Activated CD8-positive, alpha-beta T cell treated with anti-CD3 and anti-CD28 coated beads for 36 hours (primary cell): Measurements from ENCODE around the gene NEDD4L. TPM values are rescaled to one million over a fixed set of nuclear protein-coding genes. Genes with fewer than 3 reads are reported as not detected.

Experiments
- ATAC-seq: fragments of 200-7000 bp; cut with Tn5 transposase; one replicate; pipeline ENCODE4 v1.10.0; 2021; ENCODE audit warnings: mild to moderate bottlenecking, moderate library complexity
- CTCF ChIA-PET: fragments of 350-600 bp; sonication (Branson Sonifier 250); formaldehyde crosslinking; loops from one replicate; lab custom pipeline; 2021; ENCODE audit warnings: antibody characterized with exemption; lab: Charles Lee
- POLR2A ChIA-PET: fragments of 350-600 bp; sonication (Branson Sonifier 250); formaldehyde crosslinking; loops from one replicate; lab custom pipeline; 2021; ENCODE audit warnings: antibody characterized with exemption; lab: Charles Lee
- DNase-seq: peaks from one replicate; pipeline ENCODE4 v3.0.0-alpha.2; 2020
- H3K27ac Mint-ChIP-seq: one replicate; pipeline ENCODE4 v1.8.0; 2021; ENCODE audit warnings: mild to moderate bottlenecking, mixed read lengths
- H3K27me3 Mint-ChIP-seq: one replicate; pipeline ENCODE4 v1.8.0; 2021; ENCODE audit warnings: mixed read lengths
- H3K36me3 Mint-ChIP-seq: one replicate; pipeline ENCODE4 v1.8.0; 2021; ENCODE audit warnings: low read depth, mixed read lengths
- H3K4me1 Mint-ChIP-seq: one replicate; pipeline ENCODE4 v1.8.0; 2021; ENCODE audit warnings: low read depth, mixed read lengths
- H3K4me3 Mint-ChIP-seq: one replicate; pipeline ENCODE4 v1.8.0; 2021; ENCODE audit warnings: mild to moderate bottlenecking, moderate library complexity, mixed read lengths
- H3K9me3 Mint-ChIP-seq: one replicate; pipeline ENCODE4 v1.8.0; 2021; ENCODE audit warnings: mixed read lengths
- intact Hi-C: fragments of 100-400 bp; cut with micrococcal nuclease; formaldehyde crosslinking; loops from one replicate; pipeline ENCODE4 v1.10.0; 2022
- total RNA-seq, 2 experiments: library from RNA; stranded (reverse); gene quantifications; one replicate each; pipeline ENCODE4 v1.2.3, GENCODE V29; 2021
- TF ChIP-seq, protein P1 (sequence below): fragments of 200-600 bp; IDR thresholded peaks from one replicate; pipeline ENCODE4 v1.8.0; 2022; ENCODE audit warnings: antibody characterized with exemption, mild to moderate bottlenecking

NEDD4L gene
- total RNA-seq, 2 experiments from 2014 or later, result 7.5 to 8.5 TPM

DNA sequence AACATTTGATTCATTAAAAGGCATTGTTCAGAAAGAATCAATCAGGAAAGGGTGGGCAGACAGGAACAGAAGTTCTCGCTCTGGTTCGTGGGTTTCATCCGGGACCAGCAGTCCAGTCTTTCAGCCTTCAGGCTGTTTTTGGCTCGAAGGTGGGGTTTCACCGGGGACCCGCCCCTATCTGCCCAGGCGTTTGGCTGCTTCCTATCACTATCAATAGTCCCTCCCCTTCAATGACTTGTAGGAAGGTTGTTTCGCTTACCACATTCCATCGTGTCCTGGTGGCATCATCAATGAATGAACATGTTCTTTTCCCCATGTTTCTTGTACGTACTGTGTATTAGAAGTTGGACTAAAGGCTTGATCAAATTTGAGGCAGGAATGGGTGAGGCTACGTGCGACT is 130.3 kb downstream of the NEDD4L start:
- Mint-ChIP-seq H3K4me3 (no peak overlapping the region), H3K27me3 (peaks cover 1% of the 10 kb centered on the region), H3K27ac (no peak overlapping the region), H3K9me3 (no peaks in the 10 kb centered on the region), H3K36me3 (no peaks in the 10 kb centered on the region), H3K4me1 (no peaks in the 10 kb centered on the region)
- POLR2A ChIA-PET, result no interaction called here
- ATAC-seq (no peak), DNase-seq (no peak)
- CTCF ChIA-PET, result interaction anchor here (1.9 to 2.7 kb wide), 2 partner anchors 7 to 19 kb away, joined by 4 to 15 read pairs; no protein-coding TSS in a partner anchor
- intact Hi-C loops, result no loop called here
- TF ChIP-seq, protein P1, sequence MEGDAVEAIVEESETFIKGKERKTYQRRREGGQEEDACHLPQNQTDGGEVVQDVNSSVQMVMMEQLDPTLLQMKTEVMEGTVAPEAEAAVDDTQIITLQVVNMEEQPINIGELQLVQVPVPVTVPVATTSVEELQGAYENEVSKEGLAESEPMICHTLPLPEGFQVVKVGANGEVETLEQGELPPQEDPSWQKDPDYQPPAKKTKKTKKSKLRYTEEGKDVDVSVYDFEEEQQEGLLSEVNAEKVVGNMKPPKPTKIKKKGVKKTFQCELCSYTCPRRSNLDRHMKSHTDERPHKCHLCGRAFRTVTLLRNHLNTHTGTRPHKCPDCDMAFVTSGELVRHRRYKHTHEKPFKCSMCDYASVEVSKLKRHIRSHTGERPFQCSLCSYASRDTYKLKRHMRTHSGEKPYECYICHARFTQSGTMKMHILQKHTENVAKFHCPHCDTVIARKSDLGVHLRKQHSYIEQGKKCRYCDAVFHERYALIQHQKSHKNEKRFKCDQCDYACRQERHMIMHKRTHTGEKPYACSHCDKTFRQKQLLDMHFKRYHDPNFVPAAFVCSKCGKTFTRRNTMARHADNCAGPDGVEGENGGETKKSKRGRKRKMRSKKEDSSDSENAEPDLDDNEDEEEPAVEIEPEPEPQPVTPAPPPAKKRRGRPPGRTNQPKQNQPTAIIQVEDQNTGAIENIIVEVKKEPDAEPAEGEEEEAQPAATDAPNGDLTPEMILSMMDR, result no peak

DNA sequence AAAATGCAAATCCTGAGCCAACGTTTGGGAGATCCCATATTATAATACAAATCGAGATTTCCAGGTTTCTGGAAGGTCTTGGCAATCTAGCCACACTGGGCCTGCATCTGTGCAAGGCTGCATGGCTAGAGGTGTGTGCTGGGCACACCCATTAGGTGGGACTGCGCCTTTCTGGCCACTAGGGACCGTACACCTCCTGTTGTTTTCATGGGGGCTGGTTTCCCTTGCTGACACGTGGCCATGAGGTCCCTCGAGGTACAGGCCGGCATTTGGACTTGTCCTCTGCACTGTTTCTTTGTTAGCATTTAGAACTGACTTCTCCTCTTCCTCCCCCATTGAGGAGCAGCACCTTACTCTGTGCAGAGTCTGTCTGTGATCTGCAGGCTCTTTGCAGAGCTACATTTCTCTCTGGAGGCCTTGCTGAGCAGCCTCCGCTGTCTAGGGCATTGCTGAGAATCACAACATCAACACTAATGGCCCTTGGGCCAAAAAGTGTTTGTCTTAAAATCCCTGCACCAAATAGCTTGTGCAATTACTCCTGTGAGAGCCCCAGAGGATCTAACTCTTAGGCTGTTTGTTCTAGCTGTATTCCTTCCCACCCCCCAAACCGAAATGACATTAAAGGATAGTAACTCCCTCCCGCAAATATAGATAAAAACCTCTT is 131.2 kb downstream of the NEDD4L start:
- ChIA-PET POLR2A (no interaction called here), CTCF (interaction anchor here (1.0 to 1.9 kb wide), 2 partner anchors 18 to 293 kb away, joined by 3 to 4 read pairs; no protein-coding TSS in a partner anchor)
- DNase-seq (no peak), ATAC-seq (no peak)
- intact Hi-C loops, result no loop called here
- H3K9me3 Mint-ChIP-seq, result no peaks in the 10 kb centered on the region
- peaks cover 1% of the 10 kb centered on the region for H3K27me3 Mint-ChIP-seq
- H3K4me1 Mint-ChIP-seq, result no peaks in the 10 kb centered on the region
- no peak overlapping the region for H3K27ac Mint-ChIP-seq
- H3K36me3 Mint-ChIP-seq, result no peaks in the 10 kb centered on the region
- TF ChIP-seq, protein P1, result no peak
- H3K4me3 Mint-ChIP-seq, result no peak overlapping the region

DNA sequence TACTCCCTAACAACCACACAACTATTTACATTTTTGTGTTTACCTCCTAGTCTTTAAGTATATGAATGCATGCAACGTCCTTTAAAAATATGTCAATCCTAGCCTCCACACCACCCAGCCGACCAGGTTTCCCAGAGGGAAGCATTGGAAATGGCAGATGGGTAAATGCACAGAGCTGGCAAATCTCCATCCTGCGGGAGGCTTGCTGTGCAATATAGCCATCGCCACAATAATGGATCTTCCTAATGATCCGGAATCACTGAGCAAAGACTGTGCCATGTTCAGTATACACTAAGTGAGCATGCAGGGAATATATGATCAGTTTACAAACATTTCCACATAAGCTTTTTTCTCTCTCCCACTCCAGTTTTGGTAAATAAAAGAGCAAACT is 131.8 kb downstream of the NEDD4L start:
- ChIA-PET CTCF (interaction anchor here (1.9 kb wide), 1 partner anchor 17 kb away, joined by 4 read pairs; no protein-coding TSS in a partner anchor), POLR2A (no interaction called here)
- no peak overlapping the region for H3K4me3 Mint-ChIP-seq
- no peaks in the 10 kb centered on the region for H3K9me3 Mint-ChIP-seq
- no peaks in the 10 kb centered on the region for H3K36me3 Mint-ChIP-seq
- no peaks in the 10 kb centered on the region for H3K4me1 Mint-ChIP-seq
- ATAC-seq, result no peak
- TF ChIP-seq, protein P1, result no peak
- no peak for DNase-seq
- intact Hi-C loops, result no loop called here
- no peak overlapping the region for H3K27ac Mint-ChIP-seq
- H3K27me3 Mint-ChIP-seq, result peaks cover 2% of the 10 kb centered on the region

DNA sequence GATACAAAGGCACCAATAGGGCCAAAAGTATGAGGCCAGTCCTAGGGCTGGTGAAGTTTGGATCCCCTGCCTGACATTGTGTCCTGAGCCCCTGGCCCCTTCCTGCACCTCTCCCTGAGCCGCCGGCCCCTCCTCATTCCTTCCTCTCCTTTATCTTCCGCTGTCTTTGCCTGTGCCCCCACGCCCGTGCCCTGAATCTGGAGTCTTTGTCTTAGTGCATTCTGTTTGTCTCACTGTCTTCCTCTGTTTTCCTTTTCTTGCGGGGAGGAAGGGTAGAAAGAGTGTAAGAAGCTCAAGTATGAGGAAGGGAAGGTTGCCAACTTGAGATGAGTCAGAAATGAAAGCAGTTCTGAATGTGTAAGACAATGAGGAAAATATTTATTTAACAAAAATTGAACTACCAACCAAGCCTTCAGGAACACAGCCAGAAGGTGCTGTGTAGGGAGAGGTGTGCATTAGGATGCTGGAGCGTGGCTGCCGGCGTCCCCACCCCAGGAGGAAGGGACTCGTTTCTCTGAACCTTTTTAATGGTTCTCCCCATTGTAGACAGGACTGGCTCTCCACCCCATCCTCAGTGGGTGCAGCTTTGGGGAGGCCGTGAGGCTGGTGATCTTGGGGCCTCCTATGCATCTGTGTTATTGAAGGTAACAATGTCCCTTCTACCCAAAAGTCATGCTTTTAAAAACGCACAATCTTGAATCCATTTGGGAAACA is 133.1 kb downstream of the NEDD4L start:
- CTCF ChIA-PET, result interaction anchor here (0.5 to 1.2 kb wide), 2 partner anchors 21 to 532 kb away, joined by 3 read pairs; no protein-coding TSS in a partner anchor
- no peak for ATAC-seq

More for the DNA sequence above, 133.1 kb downstream of the NEDD4L start:
- H3K36me3 Mint-ChIP-seq, result no peaks in the 10 kb centered on the region
- POLR2A ChIA-PET, result no interaction called here
- TF ChIP-seq, protein P1, result no peak
- H3K4me1 Mint-ChIP-seq, result no peaks in the 10 kb centered on the region
- H3K4me3 Mint-ChIP-seq, result no peak overlapping the region
- H3K9me3 Mint-ChIP-seq, result no peaks in the 10 kb centered on the region
- H3K27me3 Mint-ChIP-seq, result peaks cover 2% of the 10 kb centered on the region
- DNase-seq, result no peak
- intact Hi-C loops, result no loop called here
- no peak overlapping the region for H3K27ac Mint-ChIP-seq
